ENCODE measurements around the gene PHLDA2.

DNA sequence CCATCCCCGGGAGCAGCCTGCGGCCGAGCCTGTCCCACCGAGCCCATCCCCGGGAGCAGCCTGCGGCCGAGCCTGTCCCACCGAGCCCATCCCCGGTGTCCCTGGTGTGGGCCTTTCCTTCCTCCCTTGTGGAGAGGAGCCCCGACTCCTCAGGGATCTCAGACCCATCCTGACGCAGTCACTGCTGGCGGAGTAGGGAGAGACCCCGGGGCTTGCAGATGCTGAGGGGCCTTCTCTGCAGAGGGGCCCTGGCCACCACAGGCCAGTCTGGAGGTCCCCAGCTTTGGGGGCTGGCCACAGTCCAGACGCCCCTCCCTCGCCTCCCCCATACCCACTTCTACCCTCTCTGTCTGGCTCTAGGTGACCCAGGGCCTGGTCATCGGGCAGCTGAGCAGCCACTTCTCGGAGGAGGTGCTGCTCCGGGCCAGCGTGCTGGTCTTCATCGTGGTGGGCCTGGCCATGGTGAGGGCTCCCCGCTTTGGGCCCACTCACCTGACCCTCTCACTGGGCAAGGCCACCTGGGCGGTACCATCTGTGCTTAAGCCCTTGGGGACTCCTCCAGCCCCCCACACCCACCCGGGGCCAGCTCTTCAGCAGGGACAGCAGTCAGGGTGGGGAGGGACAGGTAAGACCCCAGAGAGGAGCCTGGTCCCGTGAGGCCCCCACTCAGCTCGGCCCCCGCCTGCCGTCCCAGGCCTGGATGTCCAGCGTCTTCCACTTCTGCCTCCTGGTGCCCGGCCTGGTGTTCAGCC lies 7.3 kb downstream of the PHLDA2 start:
- no peak for TF ChIP-seq EZH2 (IDR thresholded peaks at IDR 0.05; ENCODE audit: borderline replicate concordance, insufficient read depth, low read depth, low read length, poor library complexity, severe bottlenecking)
- TF ChIP-seq, protein P1, sequence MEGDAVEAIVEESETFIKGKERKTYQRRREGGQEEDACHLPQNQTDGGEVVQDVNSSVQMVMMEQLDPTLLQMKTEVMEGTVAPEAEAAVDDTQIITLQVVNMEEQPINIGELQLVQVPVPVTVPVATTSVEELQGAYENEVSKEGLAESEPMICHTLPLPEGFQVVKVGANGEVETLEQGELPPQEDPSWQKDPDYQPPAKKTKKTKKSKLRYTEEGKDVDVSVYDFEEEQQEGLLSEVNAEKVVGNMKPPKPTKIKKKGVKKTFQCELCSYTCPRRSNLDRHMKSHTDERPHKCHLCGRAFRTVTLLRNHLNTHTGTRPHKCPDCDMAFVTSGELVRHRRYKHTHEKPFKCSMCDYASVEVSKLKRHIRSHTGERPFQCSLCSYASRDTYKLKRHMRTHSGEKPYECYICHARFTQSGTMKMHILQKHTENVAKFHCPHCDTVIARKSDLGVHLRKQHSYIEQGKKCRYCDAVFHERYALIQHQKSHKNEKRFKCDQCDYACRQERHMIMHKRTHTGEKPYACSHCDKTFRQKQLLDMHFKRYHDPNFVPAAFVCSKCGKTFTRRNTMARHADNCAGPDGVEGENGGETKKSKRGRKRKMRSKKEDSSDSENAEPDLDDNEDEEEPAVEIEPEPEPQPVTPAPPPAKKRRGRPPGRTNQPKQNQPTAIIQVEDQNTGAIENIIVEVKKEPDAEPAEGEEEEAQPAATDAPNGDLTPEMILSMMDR (IDR thresholded peaks at IDR 0.05), result no peak

Data from B cell (primary cell).